ENCODE results near the gene ACP1. TPM values are rescaled to one million over a fixed set of nuclear protein-coding genes. Genes with fewer than 3 reads are reported as not detected.

Gene ACP1
- total and polyA plus RNA-seq, 2 experiments from 2014 or later = 189 to 281 TPM

Other genes starting within 250 kb of the ACP1 start
- gene FAM110C, start 218.4 kb upstream of the ACP1 start, total RNA-seq (2014; rRNA removed; shearing (Covaris generic)) = 20.9 and 24.8 TPM in 2 replicates
- gene FAM110C, start 218.4 kb upstream of the ACP1 start, polyA plus RNA-seq (2016; fragmentation: Nextera tagmentation; extraction: Ambion mirVana) = 7.9 and 9.7 TPM in 2 replicates
- gene SH3YL1, start 915 bp upstream of the ACP1 start, total RNA-seq (2014; rRNA removed; shearing (Covaris generic)) = 42.1 and 45.8 TPM in 2 replicates
- 31.5 and 35.6 TPM in 2 replicates for gene SH3YL1, start 915 bp upstream of the ACP1 start, polyA plus RNA-seq (2016; fragmentation: Nextera tagmentation; extraction: Ambion mirVana)
- 4.5 and 6.4 TPM in 2 replicates for gene ALKAL2, start 23.1 kb downstream of the ACP1 start, total RNA-seq (2014; rRNA removed; shearing (Covaris generic))
- 11.3 and 12.1 TPM in 2 replicates for gene ALKAL2, start 23.1 kb downstream of the ACP1 start, polyA plus RNA-seq (2016; fragmentation: Nextera tagmentation; extraction: Ambion mirVana)

Measured in GM23338 (cell line).